K562 (cell line): ENCODE measurements around the gene SYDE1. TPM values are rescaled to one million over a fixed set of nuclear protein-coding genes. Genes with fewer than 3 reads are reported as not detected.

ENCODE experiments used
- CEBPB ChIP-seq: fragments of 450-650 bp; IDR thresholded peaks from 2 replicates; pipeline ENCODE4 v1.6.1; 2016; ENCODE audit warnings: missing genetic modification characterization, missing compliant biosample characterization
- CTCF ChIP-seq, 3 experiments: IDR thresholded peaks in 2 of 3; conservative IDR thresholded peaks in 1 of 3; 2 replicates each; pipeline ENCODE4 v1.5.1; 2011 to 2012; ENCODE audit warnings: low read length in 3 of 3, mild to moderate bottlenecking in 3 of 3, control low read depth in 2 of 3, improper control_type of control experiment in 1 of 3, inconsistent platforms in 1 of 3, low read depth in 1 of 3, mixed read lengths in 1 of 3, moderate library complexity in 1 of 3; ENCODE audit not compliant: insufficient read depth in 2 of 3
- DPF2 ChIP-seq: fragments of 450-650 bp; IDR thresholded peaks from 2 replicates; pipeline ENCODE4 v1.6.1; 2016
- EP400 ChIP-seq: fragments of 450-650 bp; IDR thresholded peaks from 2 replicates; pipeline ENCODE4 v1.6.1; 2017; ENCODE audit warnings: antibody characterized with exemption, mild to moderate bottlenecking, moderate library complexity
- MAFF ChIP-seq: IDR thresholded peaks from 2 replicates; pipeline ENCODE4 v1.6.1; 2012; ENCODE audit warnings: low read length, improper control_type of control experiment
- NR2C1 ChIP-seq, 2 experiments: fragments of 450-650 bp; IDR thresholded peaks; 2 replicates each; pipeline ENCODE4 v1.6.1; 2017; ENCODE audit warnings: mild to moderate bottlenecking in 2 of 2, antibody characterized with exemption in 1 of 2, inconsistent platforms in 1 of 2, missing compliant biosample characterization in 1 of 2, missing genetic modification characterization in 1 of 2
- OTX1 ChIP-seq: fragments of 450-650 bp; formaldehyde crosslinking; IDR thresholded peaks from 2 replicates; pipeline ENCODE4 v1.4.0; 2022; ENCODE audit warnings: mild to moderate bottlenecking
- POLR2A ChIP-seq: fragments of 450-650 bp; conservative IDR thresholded peaks from 2 replicates; pipeline ENCODE4 v1.6.1; 2016
- TBP ChIP-seq: optimal IDR thresholded peaks from 2 replicates; pipeline ENCODE3; 2011; ENCODE audit warnings: low read depth, low read length, improper control_type of control experiment
- TRIM25 ChIP-seq: fragments of 450-650 bp; IDR thresholded peaks from 2 replicates; pipeline ENCODE4 v1.7.0; 2016; ENCODE audit warnings: borderline replicate concordance
- ZBTB40 ChIP-seq, 2 experiments: fragments of 450-650 bp in 1 of 2; sonication (generic) in 1 of 2; formaldehyde crosslinking in 1 of 2; IDR thresholded peaks; 2 replicates each; pipeline versions ENCODE4 v1.7.1 to v1.9.0; 2016 to 2022; ENCODE audit warnings: inconsistent platforms in 1 of 2, mild to moderate bottlenecking in 1 of 2, missing genetic modification reagents in 1 of 2
- polyA plus RNA-seq, 8 experiments: library from polyadenylated mRNA; depleted of rRNA in 4 of 8; stranded (reverse) in 5 of 8; unstranded in 3 of 8; fragments of >200 nt; fragmentation: Nextera tagmentation in 2 of 8; fragmentation: Illumina TruSeq in 1 of 8; extraction: Ambion mirVana in 2 of 8; extraction: Trizol in 1 of 8; gene quantifications; 2 replicates each; pipeline versions ENCODE4 v1.2.1 to v1.2.3, GENCODE V29; 2011 to 2014; ENCODE audit warnings: inconsistent platforms in 1 of 8, missing spikeins in 1 of 8
- total RNA-seq, 7 experiments: library from RNA; depleted of rRNA in 6 of 7; stranded (reverse); fragments of >200 nt in 6 of 7; fragmentation: Illumina TruSeq in 2 of 7; extraction: Trizol in 2 of 7; gene quantifications; 2 replicates each; pipeline versions ENCODE4 v1.2.1 to v1.2.3, GENCODE V29; 2011 to 2021; ENCODE audit warnings: low replicate concordance in 1 of 7

Gene SYDE1
- total and polyA plus RNA-seq, 9 of the 15 experiments (the other 6 are each of a cell fraction or from before 2014, with no cell fraction given), result 0.04 TPM; not detected in 8

- TF ChIP-seq ZBTB40 (IDR thresholded peaks at IDR 0.05) (no peak), ZBTB40 (CRISPR knock-in tag; IDR thresholded peaks at IDR 0.05) (no peak), OTX1 (CRISPR knock-in tag) (peak; percentile 19; the same call in 1 of the 2 replicates), CEBPB (peak; percentile 73), TRIM25 (0 out of 2 replicates have a peak, but pooled peaks have one; percentile 36), POLR2A (peak; percentile 67; the same call in 1 of the 2 replicates), NR2C1 (IDR thresholded peaks at IDR 0.05) (peak; percentile 67), NR2C1 (tag; IDR thresholded peaks at IDR 0.05) (peak; percentile 50; the same call in 1 of the 2 replicates), CTCF (IDR thresholded peaks at IDR 0.05 in 2 of 3, conservative IDR thresholded peaks at IDR 0.05 in 1 of 3; ENCODE audit: insufficient read depth in 2 of 3, low read depth in 1 of 3, low read length in 3 of 3) (peak in 1 of 3 experiments; percentile 11; a peak in 1 of 6 replicates), MAFF (no peak), EP400 (peak; percentile 97), TBP (peak; percentile 40), DPF2 (peak; percentile 43; the same call in 1 of the 2 replicates)
- TF ChIP-seq, all 486 proteins: peak for 115
Observed at GRCh38 chr19:15125232-15126067, 18.2 kb downstream of the SYDE1 start (continued).
